ENCODE data around the gene MPRIP.
"Not testable (repeated sequence)": the region's sequence is repeated elsewhere in the genome, so short reads cannot be mapped to it uniquely, and the experiment has no call there.

MPRIP gene

DNA sequence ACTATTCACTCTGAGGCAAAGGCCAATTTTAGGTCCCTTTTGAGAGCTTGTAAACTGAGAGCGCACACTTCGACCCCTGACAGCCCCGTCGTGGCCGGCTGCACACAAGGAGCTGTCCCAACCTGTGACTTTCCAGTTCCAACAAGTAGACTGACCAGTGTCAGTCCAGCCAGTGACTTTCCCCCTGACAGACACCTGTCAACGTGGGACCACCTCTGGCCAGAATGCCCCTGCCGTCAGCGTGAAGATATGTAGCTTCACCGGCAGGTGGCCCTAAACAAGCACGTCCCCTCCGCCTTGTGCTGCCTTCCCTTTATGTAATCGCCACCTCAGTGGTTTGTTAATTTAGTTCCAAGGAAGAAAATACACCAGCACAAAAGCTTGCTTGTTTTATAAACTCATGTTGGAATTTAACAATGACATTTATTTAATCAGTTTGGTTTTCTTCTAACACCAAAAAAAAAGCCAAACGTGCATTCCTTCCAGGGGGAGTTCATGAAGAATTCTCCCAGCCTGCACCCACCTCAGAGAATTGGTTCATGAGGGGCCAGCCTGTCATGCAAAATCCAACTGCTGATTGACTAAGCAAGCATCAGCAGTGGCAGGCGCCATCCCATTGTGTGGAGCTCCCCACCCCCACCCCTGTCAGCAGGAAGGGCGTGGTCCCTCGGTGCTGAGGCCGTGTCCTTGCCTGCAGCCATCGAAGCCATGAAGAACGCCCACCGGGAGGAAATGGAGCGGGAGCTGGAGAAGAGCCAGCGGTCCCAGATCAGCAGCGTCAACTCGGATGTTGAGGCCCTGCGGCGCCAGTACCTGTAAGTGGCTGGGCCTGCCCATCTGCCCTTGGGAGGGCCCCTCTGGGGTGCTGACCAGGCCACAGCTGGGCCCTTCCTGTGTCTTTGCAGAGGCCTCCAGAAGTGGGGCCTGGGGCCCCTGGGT, 130.0 kb downstream of the MPRIP start:
- no peak for DNase-seq

DNA sequence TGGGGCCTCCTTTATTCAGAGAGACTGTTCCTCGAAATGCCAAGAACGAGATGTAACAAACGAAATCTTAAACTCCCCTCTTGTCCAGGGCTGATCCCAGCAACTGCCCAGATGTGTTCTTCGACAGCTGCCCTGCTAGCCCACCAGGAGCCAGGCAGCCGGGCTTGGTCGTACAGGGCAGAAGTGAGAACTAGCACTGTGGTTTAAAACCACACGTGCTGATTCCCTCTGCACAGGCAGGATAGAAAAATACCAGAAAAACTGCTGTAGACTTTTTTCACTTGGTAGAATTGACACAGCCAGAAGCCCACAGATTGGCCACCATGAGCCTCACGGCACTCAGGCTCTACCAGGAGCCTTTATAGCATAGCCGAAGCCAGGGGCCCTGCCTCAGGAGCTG, 130.7 kb downstream of the MPRIP start:
- no peak for DNase-seq

- DNase-seq: no peak
Measured at GRCh38 chr17:17173921-17174320, 131.7 kb downstream of the MPRIP start.

DNA sequence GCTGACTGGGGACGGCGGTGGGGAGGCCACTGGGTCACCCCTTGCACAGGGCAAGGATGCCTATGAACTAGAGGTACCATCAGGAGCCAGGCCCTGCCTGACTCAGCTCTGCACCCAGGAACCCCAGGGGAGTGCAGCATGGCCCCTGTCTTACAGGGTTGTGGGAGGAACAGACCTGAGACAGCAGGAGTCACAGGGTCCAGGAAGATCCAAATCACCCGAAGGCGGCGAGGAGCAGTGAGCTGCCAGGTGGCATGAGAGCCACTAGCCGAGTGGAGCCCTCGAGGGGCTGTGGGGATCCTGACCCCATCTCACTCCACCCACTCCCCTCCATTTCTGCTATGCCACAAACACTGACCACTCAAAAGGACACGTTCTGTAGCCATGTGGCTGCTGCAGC, 133.1 kb downstream of the MPRIP start:
- DNase-seq: no peak

GRCh38 chr17:17175917-17176316, 133.7 kb downstream of the MPRIP start:
- DNase-seq: no peak

GRCh38 chr17:17176341-17176740, 134.1 kb downstream of the MPRIP start:
- no peak for DNase-seq

DNA sequence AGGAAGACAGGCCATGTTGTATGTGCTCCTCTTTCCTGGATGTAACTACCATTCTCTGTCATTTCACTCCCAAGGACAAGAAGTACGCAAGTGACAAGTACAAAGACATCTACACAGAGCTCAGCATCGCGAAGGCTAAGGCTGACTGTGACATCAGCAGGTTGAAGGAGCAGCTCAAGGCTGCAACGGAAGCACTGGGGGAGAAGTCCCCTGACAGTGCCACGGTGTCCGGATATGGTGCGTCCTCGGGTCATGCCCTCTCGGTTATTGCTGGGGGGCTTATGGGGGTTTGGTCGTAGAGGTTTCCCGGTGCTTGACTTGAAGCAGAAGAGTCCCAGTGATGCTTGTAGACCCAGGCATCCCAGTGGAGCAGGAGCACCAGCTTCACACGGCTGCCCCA, 134.9 kb downstream of the MPRIP start:
- no peak for DNase-seq

DNA sequence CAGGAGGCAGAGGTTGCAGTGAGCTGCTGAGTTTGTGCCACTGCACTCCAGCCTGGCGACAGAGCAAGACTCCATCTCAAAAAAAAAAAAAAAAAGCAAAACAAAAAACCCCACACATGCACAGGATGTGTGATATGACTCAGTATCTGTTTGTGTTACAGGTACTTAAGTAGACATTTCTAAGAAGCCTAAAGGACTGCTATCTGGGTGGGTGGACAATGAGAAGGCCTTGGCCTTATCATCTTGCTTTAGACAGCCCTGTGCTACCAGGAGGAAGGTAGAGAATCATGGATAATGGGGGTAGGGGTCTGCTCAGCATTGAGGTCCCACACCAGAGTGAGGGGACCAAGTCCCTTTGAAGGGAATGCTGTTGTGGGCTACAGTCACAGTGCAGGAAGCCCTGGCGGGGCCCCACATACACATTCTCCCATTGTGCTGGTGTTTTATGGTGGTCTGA, 137.1 kb downstream of the MPRIP start:
- no peak for DNase-seq

DNA sequence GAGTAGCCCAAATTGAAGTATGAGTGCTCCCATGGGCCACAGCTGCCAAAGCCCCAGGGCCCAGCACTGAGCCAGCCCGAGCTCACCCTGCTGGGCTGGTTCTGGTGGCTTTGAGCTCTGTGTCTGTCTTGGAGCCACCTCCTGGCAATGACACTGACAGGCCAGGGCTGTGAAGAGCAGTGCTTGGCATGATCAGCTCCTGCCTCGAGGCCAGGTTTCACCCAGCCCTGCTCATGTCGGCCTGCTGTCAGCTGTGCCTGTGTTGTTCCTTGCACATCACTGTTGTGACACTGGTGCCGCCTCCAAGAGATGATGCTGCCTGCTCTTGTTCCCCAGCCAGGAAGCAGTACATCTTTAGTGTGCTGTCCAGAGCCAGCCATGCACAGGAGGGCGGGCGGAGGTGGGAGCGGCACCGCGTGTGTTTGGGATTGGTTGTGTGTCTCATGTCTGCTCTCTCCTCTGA, 137.9 kb downstream of the MPRIP start:
- no peak for DNase-seq

- DNase-seq: no peak
Measured at GRCh38 chr17:17180741-17181525, 138.7 kb downstream of the MPRIP start.

- DNase-seq: no peak
Measured at GRCh38 chr17:17181666-17182597, 139.7 kb downstream of the MPRIP start.

- no peak for DNase-seq
Measured at GRCh38 chr17:17182598-17183136, 140.4 kb downstream of the MPRIP start.

- DNase-seq: no peak
Measured at GRCh38 chr17:17183744-17184143, 141.5 kb downstream of the MPRIP start.

DNA sequence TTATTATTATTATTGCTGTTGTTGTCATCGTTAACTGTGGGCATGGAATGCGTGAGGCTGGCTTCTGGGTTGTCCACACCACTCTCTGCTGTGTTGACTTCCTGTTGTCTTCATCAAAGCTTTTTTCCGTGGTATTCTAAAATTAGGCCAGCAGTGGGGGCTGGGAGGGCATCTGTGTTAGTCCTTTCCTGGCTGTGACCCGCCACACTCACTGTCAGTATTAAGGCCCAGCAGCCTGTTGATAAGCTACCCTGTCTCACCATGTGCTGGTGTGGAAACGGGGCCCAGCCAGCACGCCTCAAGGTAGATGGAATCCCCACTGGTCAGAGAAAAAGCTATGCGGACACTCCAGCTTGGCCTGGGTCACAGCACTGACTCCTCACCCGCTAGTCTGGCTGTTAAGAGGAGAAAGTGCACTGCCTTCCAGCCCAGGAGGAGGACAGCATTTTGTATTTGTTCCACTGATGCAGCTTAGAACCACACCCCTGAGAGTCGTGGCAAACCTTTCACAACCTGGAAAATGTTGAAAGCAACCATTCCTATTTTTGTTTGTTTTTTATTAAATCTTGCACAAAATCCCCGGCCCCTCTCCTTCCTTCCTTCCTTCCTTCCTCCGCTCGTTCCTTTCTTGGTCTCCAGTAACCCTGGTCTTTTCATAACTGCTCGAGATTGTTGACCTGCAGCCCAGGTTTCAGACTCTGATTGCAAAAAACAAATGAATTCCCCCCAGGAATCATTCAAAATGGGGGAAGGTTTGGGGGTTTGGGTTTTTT, 142.9 kb downstream of the MPRIP start:
- DNase-seq: not testable (repeated sequence)

DNA sequence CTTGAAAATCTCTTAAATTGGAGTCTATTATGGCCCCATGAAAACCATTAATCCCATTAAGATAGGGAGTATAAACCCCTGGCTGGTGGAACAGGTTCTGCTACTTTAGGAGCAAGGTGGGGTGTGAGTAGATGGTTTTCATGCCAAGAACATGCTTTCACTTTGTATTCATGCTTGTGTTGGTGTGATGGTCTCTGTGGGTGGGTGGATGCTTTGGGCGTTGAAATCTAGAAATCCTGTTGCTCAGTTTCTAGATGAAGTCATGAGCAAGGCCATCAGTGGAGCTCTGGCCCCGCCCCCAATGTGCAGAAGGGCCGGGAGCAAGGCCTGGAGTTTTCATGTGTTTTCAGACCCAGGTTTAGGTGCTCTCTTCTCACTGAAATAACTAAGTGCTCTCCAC, 143.8 kb downstream of the MPRIP start:
- no peak for DNase-seq

GRCh38 chr17:17186551-17187505, 144.6 kb downstream of the MPRIP start:
- no peak for DNase-seq

- no peak for DNase-seq
Measured at GRCh38 chr17:17188586-17188985, 146.3 kb downstream of the MPRIP start.

DNA sequence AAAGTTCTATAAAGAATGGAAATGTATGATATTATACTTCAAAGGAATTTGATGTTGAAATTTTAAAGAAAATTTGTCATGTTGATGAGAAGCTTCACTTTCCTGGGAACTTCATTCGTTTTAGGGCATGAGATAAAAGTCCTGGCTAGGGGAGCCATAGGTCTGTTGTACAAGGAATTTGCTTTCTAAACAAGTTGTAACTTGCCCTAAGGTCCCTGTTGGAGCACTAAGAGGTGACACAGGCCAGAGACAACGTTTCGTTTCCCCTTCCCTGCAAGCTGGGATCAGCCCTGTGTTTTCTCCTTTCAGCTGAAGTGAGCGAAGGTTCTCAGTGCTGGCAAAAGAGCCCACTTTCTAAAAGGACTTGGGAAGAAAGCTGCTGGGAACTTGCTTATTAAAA, 147.3 kb downstream of the MPRIP start:
- DNase-seq: no peak

GRCh38 chr17:17190188-17190587, 147.9 kb downstream of the MPRIP start:
- DNase-seq: no peak

DNA sequence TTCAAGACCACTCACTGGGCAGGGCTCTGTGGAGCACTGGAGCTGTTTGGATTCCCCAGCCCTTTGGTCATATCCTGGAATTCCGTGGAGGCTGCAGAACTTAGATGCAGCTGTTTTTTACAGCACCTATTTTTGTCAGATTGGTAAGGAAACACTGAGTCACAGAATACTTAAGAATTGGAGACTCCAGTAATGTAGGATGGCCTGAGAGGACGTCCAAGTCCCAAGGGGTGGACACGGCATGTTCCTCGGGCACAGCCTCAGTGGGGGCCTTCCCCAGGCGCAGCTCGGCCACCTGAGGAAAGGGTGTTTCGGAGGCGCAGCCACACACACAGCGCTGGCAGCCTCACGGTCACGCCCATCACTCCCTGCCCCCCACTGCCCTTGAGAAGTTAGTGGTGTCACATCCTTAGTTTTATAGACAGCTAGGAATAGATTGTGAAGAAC, 149.1 kb downstream of the MPRIP start:
- DNase-seq: peak; percentile 87
